Left colon (tissue), 2 donors: ENCODE results near the gene LIN28B. TPM values are rescaled to one million over a fixed set of nuclear protein-coding genes. Genes with fewer than 3 reads are reported as not detected.
"Not testable (repeated sequence)": the region's sequence is repeated elsewhere in the genome, so short reads cannot be mapped to it uniquely, and the experiment has no call there.

Source experiments
- ATAC-seq: fragments of 200-7000 bp; cut with Tn5 transposase; one replicate; pipeline ENCODE4 v1.9.1; 2020; ENCODE audit warnings: mild to moderate bottlenecking, moderate library complexity
- DNase-seq, 2 donors: peaks; one replicate each; pipeline ENCODE4 v3.0.0-alpha.2; 2020
- intact Hi-C, 2 donors: fragments of 100-400 bp; cut with DNase I in 1 of 2; cut with micrococcal nuclease in 1 of 2; formaldehyde crosslinking; loops; one replicate each; pipeline versions ENCODE4 v1.11.2 to v1.14.0; 2022; cut with DNase I, micrococcal nuclease
- total RNA-seq, 2 donors: library from RNA; stranded (reverse); fragmentation: NEBNext Ultra II Directional; extraction: Animal tissue kit (Norgen Biotek cat#: 25700); gene quantifications; one replicate each; pipeline ENCODE4 v1.2.1, GENCODE V29; 2021
- donor health status: DM: no; HTN: no; CAD: no.
- donor health status: DM: yes; HTN: yes; CAD: no.

The LIN28B gene
- total RNA-seq, 2 donors from 2014 or later: not detected

DNA sequence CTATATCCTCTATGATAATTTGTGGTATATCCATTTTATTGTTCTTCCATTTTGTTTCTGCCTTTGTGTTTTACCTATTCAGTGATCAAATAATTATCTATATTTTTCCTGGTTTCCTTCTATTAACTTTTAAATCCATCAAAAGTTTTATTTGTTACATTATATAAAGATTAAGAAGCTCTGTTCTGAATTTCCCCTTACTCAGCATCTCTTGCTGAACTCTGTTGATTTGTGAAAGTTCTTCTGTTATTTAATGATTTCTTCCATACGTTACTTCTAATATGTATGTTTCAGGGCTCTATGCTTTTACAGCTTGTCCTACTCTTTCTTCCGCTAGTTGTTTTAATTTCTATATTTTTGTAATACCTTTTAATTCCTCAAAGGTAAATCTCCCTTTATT is 87.1 kb downstream of the LIN28B start:
- intact Hi-C loops: no loop called here
- ATAC-seq: no peak
- no peak for DNase-seq

DNA sequence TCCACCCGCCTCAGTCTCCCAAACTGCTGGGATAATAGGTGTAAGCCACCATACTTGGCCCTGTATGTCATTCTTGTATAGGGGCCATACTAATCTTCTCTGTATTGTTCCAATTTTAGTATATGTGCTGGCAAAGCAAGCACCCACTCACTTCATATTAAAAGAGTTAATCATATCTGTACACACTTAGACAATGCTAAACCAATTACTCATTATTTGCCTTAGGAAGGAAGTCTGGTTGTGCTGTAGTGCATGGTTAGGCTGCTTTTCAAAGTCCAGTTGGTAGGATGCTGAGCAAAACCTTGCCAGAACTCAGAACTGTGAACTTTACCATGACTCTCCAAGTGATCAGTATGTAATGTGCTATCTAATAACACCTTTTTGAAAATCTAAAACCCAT is 88.6 kb downstream of the LIN28B start:
- DNase-seq (no peak), ATAC-seq (no peak)
- intact Hi-C loops: no loop called here

DNA sequence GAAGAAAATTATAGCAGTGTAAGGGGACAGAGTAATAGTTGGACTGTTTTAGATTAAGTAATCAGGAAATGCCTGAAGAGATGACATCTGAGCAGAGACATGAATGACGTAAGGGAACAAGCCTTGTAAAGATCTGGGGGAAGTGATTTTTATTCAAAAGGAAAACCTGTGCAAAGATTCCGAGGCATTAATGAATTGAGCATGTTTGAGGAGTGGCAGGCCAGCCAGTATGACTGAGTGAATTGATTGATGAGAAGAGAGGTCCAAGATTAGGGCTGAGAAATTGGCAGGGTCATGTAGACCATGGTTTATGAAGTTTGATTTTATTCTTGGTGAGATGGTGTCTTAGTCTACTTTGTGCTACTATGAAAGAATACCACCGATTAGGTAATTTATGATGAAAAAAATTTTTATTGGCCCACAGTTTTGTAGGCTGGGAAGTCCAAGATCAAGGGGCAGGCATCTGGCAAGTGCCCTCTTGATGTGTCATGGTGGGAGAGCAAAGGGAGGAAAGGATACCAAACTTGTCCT is 95.1 kb downstream of the LIN28B start:
- intact Hi-C loops: no loop called here
- ATAC-seq (no peak), DNase-seq (no peak)

DNA sequence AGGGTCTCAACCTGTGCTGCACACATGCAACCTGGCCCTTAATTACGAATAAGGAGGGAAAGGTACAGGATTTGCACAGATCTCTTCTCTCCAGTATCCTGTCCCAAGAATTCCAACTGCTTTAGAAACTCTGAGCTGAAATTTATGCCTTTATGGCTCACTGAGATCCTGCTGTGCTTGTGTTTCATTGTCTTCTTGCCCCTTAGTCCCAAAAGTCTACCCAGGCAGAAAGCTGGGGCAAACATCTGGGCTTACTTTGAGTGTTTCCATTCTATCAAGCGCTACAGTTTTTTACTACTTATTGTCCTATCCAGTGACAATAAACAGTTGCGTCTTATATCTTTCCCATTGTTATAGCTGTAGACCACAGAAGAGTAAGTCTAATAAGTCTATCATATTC is 99.7 kb downstream of the LIN28B start:
- no peak for ATAC-seq
- DNase-seq: no peak
- intact Hi-C loops: no loop called here

DNA sequence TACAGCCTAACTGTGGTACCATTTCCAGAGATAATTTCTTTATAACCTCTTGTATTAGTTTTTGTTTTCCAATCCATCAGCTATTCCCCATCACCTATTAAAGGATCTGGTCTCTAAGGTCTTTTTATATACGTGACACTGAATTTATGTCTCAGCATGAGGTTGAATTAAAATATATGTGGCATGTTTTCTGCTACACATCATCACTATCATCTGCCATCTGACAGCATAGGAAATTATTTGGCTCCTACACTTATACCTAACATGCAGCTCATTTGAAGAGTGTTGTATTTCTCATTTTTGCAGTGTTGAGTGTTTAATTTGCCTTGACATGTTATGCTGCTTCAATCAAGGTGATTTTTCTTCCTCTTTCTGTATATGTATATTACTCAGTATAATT is 100.3 kb downstream of the LIN28B start:
- DNase-seq (no peak), ATAC-seq (no peak)
- intact Hi-C loops: no loop called here

DNA sequence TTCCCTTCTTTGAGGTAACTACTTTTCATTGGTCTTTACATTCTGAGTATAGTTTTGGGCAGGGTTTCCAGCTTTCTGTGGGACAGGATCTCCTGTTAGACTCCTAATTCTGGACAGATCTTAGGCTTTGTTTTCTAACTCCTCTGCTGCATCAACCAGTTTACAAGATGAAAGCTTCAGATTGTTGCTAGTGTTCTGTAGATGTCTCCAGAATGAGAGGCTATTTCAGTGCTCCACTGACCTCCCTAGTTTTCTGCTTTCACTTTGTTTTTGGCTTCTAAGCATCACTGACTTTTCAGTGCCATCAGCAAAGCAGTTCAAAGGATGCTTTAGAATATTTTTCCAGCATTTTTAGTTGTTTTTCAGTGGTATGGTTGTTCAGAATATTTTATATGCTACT is 101.4 kb downstream of the LIN28B start:
- no peak for DNase-seq
- intact Hi-C loops: no loop called here
- ATAC-seq: no peak

DNA sequence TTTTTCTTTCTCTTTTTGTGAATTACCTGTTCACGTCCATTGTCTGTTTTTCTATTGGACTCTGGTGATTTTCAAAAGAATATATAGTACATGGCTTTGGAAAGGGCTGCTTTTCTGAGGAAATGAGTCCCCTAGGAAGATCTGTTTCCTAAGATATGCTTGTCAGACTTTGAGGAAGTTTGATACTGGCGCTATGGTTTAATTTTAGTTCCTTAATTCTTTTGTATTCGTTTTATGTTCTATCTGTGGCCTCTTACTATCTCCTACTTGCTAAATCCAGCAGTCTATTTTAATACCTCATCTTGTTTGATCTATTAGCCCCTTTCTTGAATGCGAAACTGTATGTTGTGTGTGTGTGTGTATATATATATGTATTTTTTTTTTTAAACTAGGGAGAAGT is 101.9 kb downstream of the LIN28B start:
- ATAC-seq (no peak), DNase-seq (no peak)
- intact Hi-C loops: no loop called here

DNA sequence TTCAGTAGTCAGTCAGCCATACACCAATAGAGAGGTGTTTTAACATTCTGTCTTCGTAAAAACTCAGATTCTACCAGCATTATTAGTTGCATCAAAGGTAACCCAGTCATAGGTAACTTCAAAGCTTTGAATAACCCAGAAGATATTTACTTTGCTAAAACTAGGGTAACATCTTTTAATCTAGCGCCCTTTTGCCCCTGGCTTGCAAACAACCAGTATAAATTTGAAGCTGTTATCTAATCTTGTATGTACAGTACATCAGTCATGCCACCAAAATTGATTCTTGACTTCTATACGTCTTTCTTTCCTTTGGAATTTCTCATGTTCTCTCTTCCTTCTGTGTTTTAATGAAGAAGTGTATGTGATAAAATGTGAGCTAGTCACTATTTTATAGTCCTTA is 109.3 kb downstream of the LIN28B start:
- intact Hi-C loops: no loop called here
- DNase-seq (no peak), ATAC-seq (no peak)

DNA sequence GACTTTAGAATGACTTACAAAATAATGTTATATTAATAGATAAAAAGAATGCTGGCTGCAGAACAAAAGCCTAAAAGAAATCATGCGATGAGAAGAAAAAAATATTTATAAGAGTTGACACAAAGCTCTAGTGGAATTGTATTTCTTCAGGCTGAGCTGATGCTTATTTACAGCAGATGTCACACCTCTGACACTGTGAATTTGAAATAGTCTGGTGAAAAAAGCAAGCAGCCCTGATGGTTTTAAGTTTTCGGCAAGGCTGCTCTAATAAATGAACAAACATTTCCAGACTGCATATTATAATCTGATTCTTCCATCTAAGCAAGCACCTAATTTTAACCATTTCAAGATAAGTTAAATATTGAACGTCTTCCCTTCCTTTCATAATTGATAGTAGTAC is 109.9 kb downstream of the LIN28B start:
- intact Hi-C loops: no loop called here

DNA sequence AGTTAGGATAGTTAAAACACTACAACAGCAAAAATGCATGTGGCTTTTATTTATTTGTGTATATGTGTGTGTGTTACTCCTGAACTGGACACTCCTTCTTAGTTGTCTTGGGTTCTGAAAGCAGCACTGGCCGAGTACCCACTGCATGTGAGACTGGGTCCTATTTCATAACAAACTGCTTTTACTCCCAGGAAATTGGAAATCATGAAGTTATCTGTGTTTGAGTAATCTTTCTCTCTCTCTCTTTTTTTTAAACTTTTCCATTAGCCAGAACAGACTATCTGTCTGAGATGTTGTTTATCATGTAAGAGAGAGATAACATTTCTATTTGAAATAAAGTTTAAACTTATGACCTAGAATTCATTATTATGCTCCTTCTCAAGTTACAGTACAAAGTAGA is 110.4 kb downstream of the LIN28B start:
- ATAC-seq: no peak
- DNase-seq: no peak

More for the DNA sequence above, 109.9 kb downstream of the LIN28B start:
- no peak for DNase-seq
- no peak for ATAC-seq

DNA sequence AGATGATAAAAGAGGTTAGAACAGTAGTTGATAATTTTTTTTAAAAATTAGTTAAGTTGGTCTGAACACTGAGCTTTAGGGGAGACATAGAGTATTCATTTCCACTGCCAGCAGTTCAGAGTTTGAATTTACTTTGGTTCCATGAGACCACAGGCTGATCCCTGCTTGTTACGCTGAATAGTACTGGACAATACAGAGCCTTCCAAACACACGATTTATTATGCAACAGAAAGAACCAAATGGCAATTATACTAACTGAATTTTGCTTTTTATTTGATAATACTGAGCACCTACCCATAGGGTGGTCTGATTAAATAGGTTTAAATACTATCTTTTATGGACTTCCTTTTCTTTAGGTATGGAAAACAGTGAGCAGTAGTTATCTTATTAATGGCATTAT is 111.5 kb downstream of the LIN28B start:
- no peak for ATAC-seq
- intact Hi-C loops: no loop called here

More for the DNA sequence above, 110.4 kb downstream of the LIN28B start:
- intact Hi-C loops: no loop called here

DNA sequence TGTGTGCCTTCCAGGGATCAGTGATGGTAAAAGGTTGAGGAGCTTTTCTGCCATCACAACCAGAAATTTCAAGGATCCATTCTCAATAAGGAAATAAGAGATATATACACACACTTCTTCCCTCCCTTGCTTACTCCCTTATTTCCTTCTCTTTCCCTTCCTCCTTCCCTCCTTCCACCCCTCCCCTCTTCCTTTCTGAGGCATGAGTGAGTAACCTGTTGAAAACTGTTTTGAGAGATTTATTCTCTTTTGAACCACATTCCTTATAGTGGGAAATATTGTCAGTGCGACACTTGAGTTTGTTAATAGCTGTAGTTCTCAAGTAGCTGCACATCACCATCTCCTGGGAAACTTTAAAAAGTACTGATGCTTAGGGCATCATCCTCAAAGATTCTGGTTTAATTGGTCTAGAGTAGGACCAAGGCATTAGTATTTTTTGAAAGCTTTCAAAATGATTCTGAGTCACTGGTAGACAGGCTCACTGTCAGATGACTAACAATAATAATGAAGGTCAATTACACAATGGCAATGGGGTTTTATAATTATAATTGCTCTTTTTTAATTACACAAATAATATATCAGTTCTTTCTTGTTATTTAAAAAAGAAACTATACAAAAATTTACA is 113.0 kb downstream of the LIN28B start:
- DNase-seq (no peak), ATAC-seq (no peak)
- intact Hi-C loops: no loop called here

More for the DNA sequence above, 111.5 kb downstream of the LIN28B start:
- DNase-seq: no peak

DNA sequence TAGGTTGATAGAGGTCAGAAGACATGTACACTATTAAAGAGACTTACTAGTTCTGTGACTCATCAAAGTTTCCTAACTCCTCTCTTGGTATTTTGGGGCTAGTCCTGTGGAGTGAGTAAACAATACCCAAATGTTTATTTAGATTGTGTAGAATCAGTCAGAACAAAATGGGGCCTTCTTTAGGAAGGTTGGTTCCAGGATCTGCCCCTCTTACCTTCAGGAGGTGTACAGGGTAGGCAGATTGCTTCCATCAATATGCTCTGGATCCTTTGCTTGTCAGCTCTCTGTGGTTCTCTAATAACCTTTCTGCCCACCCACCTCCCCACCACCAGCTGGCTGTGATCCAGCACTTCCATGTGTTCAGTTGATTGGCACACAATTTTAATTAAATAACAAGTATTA is 115.9 kb downstream of the LIN28B start:
- DNase-seq (no peak), ATAC-seq (no peak)
- intact Hi-C loops: no loop called here

DNA sequence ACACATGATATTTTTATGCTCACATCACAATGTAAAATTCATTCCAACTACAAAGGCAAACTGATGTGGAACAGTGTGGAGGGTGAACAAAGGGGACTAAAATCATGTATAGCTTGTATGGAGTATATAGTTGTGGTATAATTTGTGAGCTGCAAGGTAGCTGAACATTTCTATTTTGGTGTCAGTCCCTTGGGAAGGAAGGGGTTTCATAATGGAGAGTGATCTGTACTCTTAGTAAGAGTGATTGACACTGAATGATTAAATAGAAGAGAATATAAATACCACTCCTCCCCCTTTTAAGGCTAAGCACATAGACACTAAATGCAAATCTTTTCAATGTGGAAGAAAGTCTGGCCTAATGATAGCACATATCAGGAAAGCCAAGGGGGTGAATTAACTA is 118.3 kb downstream of the LIN28B start:
- intact Hi-C loops: loop anchor here in 1 of 2 donors (5.0 kb wide), 1 partner anchor 78 kb away; no protein-coding TSS in a partner anchor
- ATAC-seq: no peak

DNA sequence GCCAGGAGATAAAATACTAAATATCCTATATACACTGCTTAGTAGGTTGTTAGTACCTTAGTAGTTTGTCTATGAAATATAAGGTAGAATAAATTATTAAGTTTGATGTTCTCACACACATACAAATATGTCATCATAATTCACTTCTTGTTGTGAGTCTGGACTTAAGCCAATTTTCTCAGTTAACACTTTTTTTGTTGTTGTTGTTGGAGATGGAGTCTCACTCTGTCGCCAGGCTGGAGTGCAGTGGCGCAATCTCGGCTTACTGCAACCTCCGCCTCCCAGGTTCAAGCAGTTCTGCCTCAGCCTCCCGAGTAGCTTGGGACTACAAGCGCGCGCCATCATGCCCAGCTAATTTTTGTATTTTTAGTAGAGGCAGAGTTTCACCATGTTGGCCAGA is 119.5 kb downstream of the LIN28B start:
- DNase-seq, ATAC-seq: not testable (repeated sequence)
- intact Hi-C loops: loop anchor here in 1 of 2 donors (5.0 kb wide), 1 partner anchor 79 kb away; no protein-coding TSS in a partner anchor

More for the DNA sequence above, 118.3 kb downstream of the LIN28B start:
- no peak for DNase-seq

DNA sequence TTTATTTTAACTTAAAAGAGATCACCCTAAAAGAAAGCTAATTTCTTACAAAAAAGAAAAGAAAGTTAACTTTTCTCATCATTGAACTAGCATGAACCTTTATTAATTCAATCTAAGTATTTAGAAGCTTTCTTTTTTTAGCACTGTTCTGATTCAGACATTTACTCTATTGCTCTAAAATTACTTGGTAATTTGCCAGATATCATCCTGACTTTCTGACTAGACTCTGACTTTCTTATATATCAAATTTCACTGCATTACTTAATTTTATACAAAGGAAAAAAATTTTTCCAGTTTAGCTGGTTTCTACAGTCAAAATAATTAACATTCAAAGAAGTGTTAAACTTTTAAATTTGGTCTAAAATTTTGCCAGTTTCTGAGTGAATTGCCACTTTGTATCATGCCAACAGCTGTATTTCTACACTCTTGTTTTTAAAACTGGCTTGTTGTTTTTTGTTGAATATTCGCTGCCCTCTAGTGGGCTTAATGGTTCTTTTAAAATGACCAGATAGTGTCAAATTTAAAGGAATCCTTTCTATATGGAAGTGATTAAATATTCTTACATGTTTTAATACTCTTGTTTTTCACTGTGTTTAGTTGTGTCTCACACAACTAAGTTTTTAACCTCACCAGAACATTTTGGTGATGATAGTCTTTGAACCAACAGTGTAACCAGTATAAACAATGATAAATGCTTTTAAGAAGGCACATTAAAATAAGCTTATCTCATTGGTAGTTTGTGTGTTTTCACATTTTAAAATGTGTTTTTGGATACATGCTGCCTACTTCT is 120.9 kb downstream of the LIN28B start:
- intact Hi-C loops: loop anchor here in 1 of 2 donors (5.0 kb wide), 1 partner anchor 80 kb away; no protein-coding TSS in a partner anchor
- ATAC-seq (no peak), DNase-seq (no peak)

DNA sequence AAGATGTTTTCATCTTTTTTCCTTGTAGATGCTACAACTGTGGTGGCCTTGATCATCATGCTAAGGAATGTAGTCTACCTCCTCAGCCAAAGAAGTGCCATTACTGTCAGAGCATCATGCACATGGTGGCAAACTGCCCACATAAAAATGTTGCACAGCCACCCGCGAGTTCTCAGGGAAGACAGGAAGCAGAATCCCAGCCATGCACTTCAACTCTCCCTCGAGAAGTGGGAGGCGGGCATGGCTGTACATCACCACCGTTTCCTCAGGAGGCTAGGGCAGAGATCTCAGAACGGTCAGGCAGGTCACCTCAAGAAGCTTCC is 121.4 kb downstream of the LIN28B start:
- intact Hi-C loops: loop anchor here in 1 of 2 donors (5.0 kb wide), 1 partner anchor 81 kb away; no protein-coding TSS in a partner anchor
- ATAC-seq: no peak
- DNase-seq: no peak

DNA sequence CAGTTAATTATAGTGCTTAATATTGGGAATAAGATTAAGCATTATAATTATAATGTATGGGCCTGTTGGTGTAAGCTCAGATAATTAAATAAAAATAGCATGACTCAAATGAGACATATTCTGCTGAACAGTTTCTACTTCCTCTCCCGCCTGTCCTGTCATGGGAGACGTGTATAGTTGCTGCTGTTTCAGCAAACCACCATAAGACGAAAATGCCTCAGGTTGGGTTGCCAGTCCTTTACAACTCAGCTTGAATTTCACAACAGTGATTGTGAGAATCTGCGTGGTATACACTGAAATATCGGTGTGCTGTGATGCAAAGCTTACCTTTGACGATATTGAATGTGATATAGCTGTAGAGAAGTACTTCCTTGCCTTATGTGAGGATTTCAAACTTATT is 123.4 kb downstream of the LIN28B start:
- no peak for ATAC-seq
- intact Hi-C loops: no loop called here
- DNase-seq: no peak

DNA sequence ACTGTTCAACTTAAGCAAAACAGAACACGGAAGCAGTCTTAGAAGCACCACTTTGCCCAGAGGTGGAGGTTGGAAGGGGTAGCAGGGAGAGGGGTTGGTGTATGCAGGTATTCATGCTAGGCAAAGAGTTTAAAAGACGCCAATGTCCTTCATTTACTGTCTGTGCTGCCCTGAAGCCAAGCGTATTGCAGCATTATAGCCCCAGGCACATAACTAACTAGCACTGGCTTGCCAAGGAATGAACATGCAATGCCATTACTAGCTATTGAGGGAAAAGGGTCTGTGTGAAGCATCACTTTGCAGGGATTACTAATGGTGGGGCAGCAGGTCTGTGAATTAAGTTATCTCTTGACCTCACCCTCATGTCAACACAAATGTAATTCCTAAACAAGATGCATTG is 124.8 kb downstream of the LIN28B start:
- not testable (repeated sequence) for DNase-seq

More for the DNA sequence above, 124.8 kb downstream of the LIN28B start:
- intact Hi-C loops, ATAC-seq: not testable (repeated sequence)
